HG03571 (cell line): ENCODE results near the gene DSCAM.

Experiments
- ATAC-seq: cut with Tn5 transposase; IDR thresholded peaks from one replicate; pipeline ENCODE4 v1.9.1; 2021; ENCODE audit not compliant: unreplicated experiment

DSCAM gene

DNA sequence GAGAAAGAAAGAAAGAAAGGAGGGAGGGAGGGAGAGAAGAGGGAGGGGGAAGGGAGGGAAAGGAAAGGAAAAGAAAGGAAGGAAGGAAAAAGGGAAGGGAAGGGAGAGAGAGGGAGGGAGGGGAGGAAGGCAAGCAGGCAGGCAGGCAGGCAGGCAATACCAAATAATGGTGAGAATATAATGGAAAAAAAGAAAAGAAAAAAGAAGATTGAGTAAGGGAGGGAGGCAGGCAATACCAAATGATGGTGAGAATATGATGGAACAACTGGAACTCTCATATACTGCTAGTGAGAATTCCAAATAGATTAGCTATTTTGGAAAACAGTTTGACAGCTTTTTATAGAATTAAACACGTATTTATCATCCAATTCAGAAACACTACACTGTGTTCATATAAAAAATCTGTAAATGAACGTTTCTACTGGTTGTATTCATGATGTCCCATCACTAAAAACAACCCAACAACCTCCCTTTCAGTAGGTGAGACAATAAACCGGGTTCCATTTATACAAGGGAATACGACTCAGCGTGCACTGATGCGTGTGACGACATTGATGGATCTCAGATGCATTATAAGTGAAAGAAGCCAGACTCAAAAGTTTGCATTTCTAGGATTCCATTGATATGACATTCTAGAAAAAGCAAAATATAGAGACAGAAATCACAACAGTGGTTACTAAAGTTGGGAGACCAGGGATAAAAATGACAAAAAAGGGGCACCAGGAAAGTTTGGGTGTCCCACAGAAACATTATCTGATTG lies 226.4 kb downstream of the DSCAM start:
- ATAC-seq: no peak

DNA sequence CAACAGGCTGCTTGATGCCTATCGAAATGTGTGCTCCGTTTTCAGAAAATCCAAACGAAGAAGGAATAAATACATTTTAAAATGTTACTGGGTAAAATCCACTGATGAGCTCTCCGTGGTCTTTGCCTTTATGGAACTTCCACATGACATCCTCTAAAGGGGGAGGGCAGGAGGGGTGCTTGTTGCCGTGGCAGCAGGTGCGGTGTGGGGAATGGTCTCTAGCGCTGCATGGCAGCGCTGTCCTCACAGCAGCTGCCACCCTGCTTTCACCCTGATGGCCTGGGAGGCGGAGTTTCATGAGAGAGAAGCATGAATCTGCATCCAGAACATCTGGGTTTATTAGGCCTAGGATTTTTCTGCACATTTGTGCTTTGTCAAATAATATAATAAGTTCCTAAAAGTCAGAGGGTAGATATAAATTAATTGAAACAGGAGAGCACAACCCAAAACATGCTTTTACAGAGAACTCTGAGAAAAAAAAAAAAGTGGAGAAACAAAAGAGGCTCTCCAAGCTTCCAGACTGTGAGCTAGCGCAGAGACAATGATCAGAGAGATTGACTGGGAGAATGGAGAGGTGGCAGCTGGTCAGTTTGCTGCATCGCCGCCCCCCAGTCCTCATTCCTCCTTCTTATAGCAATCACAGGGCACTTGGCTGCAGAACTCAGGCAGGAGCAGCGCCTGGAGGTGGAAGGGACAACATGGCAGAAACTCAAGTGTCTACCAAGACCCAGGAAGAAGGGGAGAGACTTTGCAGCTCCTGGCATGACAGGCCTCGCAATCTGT lies 228.6 kb downstream of the DSCAM start:
- ATAC-seq: no peak

DNA sequence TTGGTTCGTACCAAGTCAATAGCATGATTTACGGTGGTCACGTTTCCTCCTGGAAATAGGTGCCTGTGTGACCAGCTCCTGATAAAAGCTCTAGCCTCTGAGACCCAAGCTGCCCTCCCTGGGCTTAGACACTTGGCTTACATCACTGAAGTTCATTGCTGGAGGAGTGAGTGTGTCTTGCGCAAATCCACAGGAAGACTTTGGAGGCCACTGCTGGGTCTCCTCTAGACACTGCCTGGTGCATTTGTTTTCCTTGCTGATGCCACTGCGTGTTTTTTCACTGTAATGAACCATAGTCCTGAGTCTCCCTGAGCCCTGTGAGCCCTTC lies 230.6 kb downstream of the DSCAM start:
- ATAC-seq: no peak

DNA sequence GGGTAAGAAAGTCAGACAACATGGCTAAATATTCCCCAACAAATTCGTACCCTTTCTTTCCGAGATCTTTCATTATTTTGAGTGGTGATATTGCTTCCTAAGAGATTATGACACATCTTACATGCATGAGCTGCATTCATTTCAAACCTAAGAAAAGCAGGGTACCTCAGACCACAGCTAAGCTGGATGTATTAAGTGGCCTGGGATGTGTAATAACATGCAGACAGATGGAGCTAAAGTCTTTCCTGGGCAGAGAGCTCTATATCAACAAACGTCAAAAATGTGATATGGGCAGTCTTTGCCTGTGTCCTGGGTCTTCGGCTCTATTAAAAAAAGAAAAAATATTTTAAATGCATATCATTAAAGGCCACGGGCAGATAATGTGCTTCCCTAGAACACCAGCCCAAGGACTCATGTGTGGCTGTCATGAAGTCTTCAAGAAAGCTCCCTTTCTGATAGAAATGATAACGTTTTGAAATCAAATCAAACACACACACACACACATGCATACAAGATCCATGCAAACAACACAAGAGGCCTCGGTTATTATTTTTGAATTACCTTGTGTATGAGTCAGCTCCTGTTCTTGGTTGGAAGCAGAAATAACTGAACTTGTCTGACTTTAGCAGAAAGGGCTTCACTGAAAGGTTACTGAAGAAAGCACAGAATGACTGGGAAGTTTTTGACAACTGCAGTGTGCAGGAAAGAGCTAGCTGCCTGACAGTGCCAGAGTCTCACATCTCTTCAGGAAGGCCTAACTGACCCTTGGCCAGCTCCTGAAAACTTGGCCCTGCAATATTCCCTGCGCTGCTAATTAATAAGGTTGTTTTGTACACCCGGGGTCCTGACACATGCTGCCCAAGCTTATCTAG lies 231.2 kb downstream of the DSCAM start:
- no peak for ATAC-seq

DNA sequence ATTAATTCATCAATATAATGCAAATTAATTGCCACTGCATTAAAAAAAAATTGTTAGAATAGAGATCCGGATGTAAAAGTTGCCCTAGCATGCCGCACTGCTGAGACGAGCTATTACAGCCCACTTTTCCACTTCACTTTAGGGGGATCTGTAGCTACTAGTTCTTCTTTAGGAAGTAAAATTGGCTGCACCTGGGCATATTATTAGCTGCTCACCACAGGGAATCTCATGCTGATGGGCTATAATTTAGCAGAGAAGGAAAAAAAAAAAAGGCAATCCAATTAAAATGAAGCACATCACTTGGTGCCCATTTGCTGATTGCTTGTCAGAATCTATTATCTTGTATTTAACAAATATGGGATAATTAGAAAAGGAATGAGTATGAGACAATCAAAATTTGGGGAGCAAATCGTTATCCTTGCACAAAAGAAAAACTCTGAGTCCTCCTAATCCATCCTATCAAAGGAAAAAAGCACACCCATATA lies 233.4 kb downstream of the DSCAM start:
- no peak for ATAC-seq

DNA sequence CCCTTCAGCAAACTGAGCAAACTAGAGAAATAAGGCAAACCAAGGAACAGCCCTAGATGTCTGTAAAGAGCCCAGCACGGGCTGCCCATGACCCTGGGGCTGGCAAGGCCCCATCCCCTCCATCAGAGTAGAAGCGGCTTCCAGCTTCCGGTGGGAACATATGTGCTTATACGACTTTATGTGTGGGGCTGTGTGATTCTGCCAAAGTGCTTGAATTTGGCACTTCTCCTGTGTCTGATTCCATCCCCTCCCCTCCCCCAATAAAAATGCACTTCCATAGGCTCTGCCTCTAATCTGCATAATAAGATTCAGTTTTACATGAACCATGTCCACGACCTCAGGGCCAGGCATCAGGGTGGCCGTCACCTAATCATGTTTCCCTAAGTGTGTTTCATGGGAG lies 236.6 kb downstream of the DSCAM start:
- ATAC-seq: no peak

DNA sequence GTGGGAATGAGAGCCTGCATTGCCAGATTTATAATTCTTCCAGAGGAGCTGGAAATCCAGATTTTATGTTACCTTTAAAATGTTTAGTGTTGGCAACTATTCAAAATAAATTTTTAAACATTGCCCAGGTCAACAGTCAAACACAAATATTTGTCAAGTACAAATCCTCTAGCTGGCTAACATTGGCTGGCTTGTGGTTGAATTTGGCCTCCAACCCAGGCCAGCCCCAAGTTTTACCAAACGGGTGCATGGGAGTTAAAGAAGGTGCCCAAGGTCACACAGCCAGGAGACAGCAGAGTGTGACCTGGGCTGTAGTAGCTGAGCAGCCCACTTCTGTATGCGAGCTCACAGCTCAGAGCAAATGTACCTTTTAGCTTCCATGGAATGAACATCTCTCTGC lies 240.6 kb downstream of the DSCAM start:
- ATAC-seq: no peak

DNA sequence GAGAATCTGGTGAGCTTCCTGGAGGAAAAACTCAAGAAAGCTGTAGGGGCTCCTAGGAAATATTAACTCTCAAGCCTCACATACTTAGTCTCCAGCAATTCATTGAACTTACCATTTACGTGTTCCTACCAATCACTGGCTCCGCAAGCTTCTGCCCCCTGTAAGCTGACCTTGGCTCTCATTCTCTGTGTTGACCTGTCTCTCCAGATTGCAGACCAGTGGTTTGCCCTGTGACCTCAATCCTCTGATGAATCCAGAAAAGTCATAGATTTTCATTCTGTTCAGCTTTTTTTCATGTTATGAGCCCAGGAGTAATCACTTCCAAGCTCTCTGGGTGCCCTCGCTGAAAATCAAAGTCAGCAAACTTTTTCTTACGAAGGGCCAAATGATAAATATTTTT lies 241.9 kb downstream of the DSCAM start:
- no peak for ATAC-seq

DNA sequence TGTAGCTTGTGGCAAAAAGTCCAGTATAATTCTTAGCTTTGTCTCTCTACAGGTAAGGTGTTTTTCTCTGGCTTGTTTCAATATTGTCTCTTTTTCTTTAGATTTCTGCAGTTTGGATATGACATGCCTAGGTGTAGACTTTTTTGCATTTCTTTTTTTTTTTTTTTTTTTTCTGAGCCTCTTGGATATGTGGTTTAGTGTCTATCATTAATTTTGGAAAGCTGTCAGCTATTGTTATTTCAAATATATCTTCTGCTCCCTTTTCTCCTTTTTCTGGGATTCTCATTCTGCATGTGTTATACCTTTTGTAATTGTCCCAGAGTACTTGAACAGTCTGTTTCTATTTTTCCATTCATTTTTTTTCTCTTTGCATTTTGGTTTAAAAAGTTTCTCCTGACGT lies 243.2 kb downstream of the DSCAM start:
- no peak for ATAC-seq

DNA sequence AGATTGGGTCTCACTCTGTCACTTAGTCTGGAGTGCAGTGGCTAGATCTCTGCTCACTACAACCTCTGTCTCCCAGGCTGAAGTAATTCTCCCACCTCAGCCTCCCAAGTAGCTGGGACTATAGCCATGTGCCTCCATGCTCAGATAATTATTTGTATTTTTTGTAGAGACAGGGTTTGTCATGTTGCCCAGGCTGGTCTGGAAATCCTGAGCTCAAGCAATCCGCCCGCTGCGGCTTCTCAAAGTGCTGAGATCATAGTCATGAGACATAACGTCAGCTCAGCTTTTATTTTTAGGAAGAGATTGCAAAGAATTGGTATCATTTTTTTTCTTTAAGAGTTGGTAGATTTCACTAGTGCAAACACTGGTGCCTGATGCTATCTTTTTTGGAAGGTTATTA lies 244.9 kb downstream of the DSCAM start:
- no peak for ATAC-seq

DNA sequence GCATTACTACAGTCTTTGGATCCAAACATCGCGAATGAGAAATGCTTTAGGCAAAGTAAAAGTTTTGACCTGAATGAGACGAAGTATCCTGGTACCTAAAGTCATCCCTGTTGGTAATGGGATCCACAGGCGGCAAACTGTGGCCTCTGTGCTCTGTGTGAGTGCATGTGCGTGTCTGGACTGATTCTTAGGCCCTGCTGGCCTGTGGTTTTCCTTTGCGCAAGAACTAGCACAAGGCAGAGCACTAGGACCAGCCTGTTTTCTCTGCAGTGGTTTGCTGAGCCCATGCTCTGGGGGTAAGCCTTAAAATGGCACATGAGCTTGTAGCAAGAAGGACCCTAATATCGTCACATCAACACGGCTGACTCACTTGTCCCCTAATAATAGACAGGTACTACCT lies 251.2 kb downstream of the DSCAM start:
- no peak for ATAC-seq

DNA sequence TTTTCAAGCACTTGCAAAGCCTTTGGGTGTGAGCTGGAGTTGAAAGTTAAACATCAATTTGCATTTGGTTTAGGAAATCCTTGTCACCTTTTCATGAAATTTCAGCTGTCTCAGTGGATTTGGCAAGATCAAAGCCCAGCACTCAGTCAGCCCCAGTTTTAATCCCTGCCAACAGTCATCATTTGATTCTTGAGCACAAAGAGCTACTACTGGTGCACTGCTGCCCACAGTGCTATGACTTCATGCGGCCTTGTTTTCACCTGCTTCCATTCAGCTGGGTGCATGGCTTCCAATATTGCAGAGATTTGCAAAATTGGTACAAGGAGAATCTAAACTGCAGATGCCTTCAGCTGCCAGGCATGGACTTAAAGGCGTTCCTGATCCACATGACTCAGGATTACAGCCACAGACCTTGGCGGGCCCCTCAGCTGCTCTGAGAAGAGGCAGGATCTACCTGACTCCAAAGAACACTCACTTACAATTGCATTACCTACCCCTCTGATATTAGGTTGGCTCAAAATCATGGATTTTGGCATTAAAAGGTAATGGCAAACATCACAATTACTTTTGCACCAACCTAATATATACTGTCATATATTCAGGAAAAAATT lies 259.1 kb downstream of the DSCAM start:
- ATAC-seq: no peak

DNA sequence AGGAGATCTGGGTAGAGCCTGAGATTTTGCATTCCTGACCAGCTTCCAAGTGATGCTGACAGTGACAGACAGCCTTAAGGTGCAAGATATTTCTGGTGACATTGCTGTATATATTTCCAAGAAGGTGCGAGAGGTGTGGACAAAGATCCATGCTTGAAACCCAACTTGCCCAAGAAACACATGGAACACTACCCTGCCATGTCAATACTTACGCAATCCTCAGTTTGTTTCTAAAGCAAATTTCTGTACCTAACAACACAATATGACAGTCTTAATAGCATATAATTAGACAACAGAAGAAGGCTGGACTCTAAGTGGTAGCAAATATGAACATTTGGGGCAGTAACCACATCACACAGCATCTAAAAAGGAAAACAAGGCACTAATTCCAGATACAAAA lies 260.4 kb downstream of the DSCAM start:
- no peak for ATAC-seq

DNA sequence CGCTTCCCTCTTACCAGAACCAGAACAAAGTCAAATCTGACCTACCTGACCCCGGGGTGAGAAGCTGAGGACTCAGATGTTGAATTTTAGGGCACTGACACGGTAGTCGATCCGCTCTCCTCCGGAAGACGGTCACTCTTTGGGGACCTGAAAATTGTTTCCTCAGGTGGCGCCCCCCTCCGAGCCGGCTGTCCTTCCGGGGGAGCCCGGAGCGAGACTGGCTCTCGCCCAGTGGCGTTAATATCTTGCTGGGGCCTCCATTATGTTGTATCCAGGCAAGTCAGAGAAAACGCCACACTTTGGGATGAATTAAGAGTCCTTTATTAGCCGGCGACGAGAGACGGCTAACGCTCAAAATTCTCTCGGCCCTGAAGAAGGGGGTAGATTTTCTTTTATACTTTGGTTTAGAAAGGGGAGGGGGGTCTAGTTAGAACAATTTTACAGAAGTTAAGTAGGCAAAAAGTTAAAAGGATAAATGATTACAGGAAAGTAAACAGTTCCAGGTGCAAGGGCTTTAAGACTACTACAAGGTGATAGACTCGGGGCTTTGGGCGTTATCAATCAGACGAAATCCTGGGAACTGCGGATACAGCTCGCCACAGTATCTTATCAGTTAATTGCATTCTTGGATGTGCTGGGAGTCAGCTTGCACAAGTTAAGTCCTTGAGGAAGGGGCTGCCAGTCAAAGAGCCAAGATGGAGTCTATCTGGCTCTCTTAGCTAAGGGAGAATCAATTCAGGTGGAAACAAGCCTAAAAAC lies 269.5 kb downstream of the DSCAM start:
- ATAC-seq: no peak

DNA sequence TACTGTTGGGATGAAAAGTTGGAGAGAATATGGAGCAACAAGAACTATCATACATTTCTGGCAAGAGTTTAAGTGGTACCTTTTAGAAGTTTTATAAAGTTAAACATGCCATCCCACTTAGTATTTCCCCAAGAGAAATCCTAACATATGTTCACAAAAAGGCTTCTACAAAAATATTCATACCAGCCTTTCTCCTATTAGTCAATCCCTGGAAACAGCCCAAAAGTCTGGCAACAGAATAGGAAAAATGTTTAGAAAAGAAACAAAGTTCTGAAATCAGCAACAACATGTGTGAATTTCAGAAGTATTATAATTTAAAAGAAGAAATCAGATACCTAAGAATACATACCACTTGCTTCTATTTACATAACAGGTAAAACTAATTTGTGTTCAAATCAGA lies 271.0 kb downstream of the DSCAM start:
- no peak for ATAC-seq

DNA sequence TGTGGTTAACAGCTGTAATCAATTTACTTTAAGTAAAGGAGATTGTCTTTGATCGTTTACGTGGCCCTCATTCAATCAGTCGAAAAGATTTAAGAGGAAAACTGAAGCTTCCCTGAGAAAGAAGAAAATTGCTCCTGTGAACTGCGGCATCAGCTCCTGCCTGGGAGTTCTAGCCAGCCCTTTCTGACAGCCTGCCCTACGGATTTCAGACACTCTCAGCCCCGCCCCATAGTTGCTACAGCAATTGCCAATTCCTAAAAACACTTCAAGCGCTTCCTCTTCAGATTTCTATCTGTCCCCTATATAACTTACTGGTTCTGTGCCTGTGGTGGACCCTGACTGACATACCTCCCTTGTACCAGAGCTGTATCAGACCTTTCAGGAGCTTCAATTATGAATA lies 277.6 kb downstream of the DSCAM start:
- ATAC-seq: no peak

DNA sequence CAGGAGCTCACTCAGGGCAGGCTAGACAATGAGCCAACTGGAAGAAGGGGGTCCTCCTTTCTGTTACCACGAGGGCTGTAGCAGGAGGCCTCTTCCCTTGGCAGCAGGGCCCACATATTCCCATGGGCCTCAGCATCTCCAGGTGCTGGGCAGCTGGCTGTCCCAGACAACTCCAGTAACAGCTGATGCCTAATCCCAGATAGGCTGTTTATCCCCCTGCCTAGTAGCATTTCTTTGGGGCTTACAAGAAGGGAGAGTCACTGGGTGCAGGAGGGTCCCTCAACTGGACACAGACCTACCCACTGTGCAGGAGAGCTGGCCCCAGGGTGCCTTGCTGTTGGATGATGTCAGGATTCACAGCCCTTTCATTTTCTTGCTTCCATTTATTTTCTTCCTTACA lies 278.2 kb downstream of the DSCAM start:
- no peak for ATAC-seq

DNA sequence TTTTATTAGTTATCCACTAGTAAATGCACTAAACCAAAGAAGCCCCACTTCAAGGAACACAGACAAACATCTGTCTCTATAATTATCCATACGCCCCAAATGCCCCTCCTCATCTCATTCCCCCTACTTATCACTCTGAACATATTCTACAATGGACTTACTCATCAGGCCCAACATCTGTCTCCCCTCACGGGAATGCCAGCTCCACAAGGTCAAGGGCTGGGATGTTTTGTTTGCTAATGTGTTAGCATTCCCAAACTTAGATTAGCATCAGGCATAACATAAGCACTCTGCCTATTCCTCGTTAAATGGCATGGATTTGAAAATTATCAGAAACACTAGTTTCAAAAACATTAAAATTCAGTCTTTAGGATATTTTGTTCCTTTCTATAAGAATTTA lies 279.5 kb downstream of the DSCAM start:
- no peak for ATAC-seq

DNA sequence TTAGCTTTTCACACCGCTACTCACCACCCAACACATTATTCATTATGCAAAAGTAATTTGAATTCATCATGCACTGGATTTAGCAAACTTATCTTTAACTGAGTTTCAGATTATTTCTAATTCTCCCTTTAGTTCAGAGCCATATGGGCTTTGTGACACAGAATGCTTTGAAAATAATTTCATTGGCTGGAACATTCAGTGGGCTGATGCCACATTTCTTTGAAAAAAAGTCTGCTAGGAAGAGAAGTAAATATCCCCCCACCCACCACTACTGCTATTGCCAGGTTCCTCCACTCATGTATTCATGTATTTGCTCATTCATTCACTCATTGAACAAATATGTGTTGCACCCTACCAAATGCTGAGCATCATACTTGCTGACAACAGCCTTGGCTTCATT lies 280.5 kb downstream of the DSCAM start:
- no peak for ATAC-seq

DNA sequence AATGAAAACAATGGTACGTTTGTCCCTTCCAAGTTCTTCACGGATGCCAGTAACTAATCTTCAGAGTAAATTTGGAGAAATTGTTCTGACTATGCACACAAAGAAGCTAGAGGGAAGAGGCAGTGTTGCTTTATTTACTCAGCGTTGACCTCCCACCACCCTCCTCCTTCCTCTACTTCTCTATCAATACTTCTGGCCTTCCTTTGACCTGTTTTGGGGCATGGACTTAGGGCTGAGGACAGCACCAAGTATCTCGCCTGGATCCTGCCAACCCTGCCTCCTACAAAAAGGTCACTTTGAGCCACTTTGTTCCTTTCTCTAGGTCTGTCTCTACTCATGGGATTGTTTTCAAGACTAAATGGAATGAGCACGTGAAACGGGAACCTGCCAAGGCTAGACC lies 282.6 kb downstream of the DSCAM start:
- ATAC-seq: no peak

DNA sequence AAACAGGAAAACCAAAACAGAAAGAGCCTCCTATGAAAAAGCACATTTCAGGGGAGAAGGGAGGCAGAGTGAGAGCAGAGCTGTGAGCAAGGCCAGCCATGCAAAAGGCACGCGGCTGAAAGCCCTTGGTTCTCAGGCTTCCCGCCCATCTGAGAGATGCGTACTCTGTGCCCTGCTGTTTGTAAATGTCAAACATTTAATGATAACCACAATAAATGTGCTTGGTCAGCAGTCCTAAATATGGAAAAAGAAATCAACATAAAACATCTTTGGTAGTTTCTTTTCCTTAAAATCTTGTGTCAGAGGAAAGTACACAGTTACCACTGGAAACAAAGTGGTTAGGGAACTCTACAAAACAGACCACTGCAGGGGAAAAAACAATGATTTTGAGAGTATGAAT lies 283.1 kb downstream of the DSCAM start:
- no peak for ATAC-seq
